GM12891 (cell line): ENCODE data around the gene FAM124A.

ENCODE experiments used
- POLR2A ChIP-seq: IDR thresholded peaks from 2 replicates; pipeline ENCODE4 v1.6.1; 2011; ENCODE audit warnings: low read depth, low read length, control low read depth
- POLR2AphosphoS5 ChIP-seq: IDR thresholded peaks from 2 replicates; pipeline ENCODE4 v1.6.1; 2011; ENCODE audit warnings: low read depth, low read length, control low read depth
- TAF1 ChIP-seq: IDR thresholded peaks from 2 replicates; pipeline ENCODE4 v1.6.1; 2011; ENCODE audit warnings: low read depth, low read length, control low read depth

DNA sequence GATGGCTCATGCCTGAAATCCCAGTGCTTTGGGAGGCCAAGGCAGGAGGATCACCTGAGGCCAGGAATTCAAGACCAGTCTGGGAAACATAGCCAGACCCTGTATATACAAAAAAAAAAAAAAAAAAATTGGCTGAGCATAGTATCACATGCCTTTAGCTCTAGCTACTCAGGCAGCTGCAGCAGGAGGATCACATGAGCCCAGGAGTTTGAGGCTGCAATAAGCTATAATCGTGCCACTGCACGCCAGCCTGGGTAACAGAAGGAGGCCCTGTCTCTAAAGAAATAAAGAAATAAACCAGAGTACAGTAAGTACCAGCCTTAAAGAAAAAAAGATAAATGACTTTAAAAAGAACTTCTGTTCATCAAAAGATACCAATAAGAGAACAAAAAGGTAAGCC is 52.9 kb downstream of the FAM124A start:
- TF ChIP-seq POLR2A (no peak), POLR2AphosphoS5 (no peak), TAF1 (no peak)
